Measurements from ENCODE around the gene PFKFB3. TPM values are rescaled to one million over a fixed set of nuclear protein-coding genes. Genes with fewer than 3 reads are reported as not detected.
A peak's percentile ranks its signal among the peaks of the same experiment; 100 is the strongest.

The PFKFB3 gene
- total and polyA plus RNA-seq, 9 of the 15 experiments (the other 6 are each of a cell fraction or from before 2014, with no cell fraction given): 0.46 to 21.6 (median 7.8) TPM

DNA sequence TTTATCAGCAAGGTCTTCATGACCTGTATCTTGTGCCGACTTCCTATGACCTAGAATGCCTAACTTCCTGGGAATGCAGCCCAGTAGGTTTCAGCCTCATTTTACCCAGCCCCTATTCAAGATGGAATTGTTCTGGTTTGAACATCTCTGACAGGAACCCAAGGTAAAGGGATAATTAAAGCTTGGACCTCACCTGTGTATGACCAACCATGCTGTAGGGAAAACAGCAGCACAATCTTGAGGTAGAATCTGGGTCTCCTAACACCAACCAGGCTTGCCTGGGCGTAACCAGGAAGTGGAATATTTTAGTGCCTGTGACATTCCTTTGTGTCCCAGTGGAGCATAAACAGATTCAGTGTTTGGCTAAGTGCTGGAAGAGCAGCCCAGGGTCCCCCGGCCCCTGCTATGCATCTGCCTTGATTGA, 94.1 kb downstream of the PFKFB3 start:
- DNase-seq (ENCODE audit: extremely low read depth in 1 of 4, low spot score in 3 of 4) (no peak), FAIRE-seq (no peak), ATAC-seq (no peak)
- no peak overlapping the region for H3K4me2 ChIP-seq (ENCODE audit: insufficient read depth, low read length)
- TF ChIP-seq GABPA (tag; conservative IDR thresholded peaks at IDR 0.05; ENCODE audit: low read depth): peak; percentile 37; the same call in 1 of the 2 replicates
- no peak for TF ChIP-seq ZFP1 (CRISPR knock-in tag; IDR thresholded peaks at IDR 0.05)
- no peak for TF ChIP-seq GATAD2B (IDR thresholded peaks at IDR 0.05; ENCODE audit: borderline replicate concordance)
- 0 out of 2 replicates have a peak, but pooled peaks have one; percentile 25 for TF ChIP-seq ZNF239 (CRISPR knock-in tag; IDR thresholded peaks at IDR 0.05)
- TF ChIP-seq KDM4B (IDR thresholded peaks at IDR 0.05; ENCODE audit: borderline replicate concordance in 2 of 2, low read depth in 1 of 2): no peak
- no peak for TF ChIP-seq NFE2L1 (tag; IDR thresholded peaks at IDR 0.05; ENCODE audit: borderline replicate concordance, low read depth)
- TF ChIP-seq, protein P1, sequence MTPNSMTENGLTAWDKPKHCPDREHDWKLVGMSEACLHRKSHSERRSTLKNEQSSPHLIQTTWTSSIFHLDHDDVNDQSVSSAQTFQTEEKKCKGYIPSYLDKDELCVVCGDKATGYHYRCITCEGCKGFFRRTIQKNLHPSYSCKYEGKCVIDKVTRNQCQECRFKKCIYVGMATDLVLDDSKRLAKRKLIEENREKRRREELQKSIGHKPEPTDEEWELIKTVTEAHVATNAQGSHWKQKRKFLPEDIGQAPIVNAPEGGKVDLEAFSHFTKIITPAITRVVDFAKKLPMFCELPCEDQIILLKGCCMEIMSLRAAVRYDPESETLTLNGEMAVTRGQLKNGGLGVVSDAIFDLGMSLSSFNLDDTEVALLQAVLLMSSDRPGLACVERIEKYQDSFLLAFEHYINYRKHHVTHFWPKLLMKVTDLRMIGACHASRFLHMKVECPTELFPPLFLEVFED (CRISPR knock-in tag; conservative IDR thresholded peaks at IDR 0.05): no peak
- TF ChIP-seq NR2C2 (CRISPR knock-in tag; IDR thresholded peaks at IDR 0.05): no peak
- TF ChIP-seq NR2C2 (tag; IDR thresholded peaks at IDR 0.05): peak; percentile 41; the same call in 1 of the 2 replicates
- TF ChIP-seq, protein P2, sequence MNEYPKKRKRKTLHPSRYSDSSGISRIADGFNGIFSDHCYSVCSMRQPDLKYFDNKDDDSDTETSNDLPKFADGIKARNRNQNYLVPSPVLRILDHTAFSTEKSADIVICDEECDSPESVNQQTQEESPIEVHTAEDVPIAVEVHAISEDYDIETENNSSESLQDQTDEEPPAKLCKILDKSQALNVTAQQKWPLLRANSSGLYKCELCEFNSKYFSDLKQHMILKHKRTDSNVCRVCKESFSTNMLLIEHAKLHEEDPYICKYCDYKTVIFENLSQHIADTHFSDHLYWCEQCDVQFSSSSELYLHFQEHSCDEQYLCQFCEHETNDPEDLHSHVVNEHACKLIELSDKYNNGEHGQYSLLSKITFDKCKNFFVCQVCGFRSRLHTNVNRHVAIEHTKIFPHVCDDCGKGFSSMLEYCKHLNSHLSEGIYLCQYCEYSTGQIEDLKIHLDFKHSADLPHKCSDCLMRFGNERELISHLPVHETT (CRISPR knock-in tag; conservative IDR thresholded peaks at IDR 0.05 in 1 of 2, IDR thresholded peaks at IDR 0.05 in 1 of 2): peak in 1 of 2 experiments; percentile 55; a peak in 1 of 4 replicates
- TF ChIP-seq SMAD4 (CRISPR knock-in tag; conservative IDR thresholded peaks at IDR 0.05): no peak
- TF ChIP-seq NR2C1 (IDR thresholded peaks at IDR 0.05): no peak
- TF ChIP-seq NR2C1 (tag; IDR thresholded peaks at IDR 0.05): peak; percentile 42; the same call in 1 of the 2 replicates
- TF ChIP-seq ZNF77 (CRISPR knock-in tag; IDR thresholded peaks at IDR 0.05): no peak
- TF ChIP-seq ZNF165 (CRISPR knock-in tag; IDR thresholded peaks at IDR 0.05; ENCODE audit: borderline replicate concordance): no peak
- no peak for TF ChIP-seq TOE1 (IDR thresholded peaks at IDR 0.05; ENCODE audit: borderline replicate concordance)
- TF ChIP-seq TOE1 (CRISPR knock-in tag; IDR thresholded peaks at IDR 0.05; ENCODE audit: borderline replicate concordance, low read depth): no peak
- TF ChIP-seq, protein P3, sequence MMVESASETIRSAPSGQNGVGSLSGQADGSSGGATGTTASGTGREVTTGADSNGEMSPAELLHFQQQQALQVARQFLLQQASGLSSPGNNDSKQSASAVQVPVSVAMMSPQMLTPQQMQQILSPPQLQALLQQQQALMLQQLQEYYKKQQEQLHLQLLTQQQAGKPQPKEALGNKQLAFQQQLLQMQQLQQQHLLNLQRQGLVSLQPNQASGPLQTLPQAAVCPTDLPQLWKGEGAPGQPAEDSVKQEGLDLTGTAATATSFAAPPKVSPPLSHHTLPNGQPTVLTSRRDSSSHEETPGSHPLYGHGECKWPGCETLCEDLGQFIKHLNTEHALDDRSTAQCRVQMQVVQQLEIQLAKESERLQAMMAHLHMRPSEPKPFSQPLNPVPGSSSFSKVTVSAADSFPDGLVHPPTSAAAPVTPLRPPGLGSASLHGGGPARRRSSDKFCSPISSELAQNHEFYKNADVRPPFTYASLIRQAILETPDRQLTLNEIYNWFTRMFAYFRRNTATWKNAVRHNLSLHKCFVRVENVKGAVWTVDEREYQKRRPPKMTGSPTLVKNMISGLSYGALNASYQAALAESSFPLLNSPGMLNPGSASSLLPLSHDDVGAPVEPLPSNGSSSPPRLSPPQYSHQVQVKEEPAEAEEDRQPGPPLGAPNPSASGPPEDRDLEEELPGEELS (CRISPR knock-in tag; IDR thresholded peaks at IDR 0.05; ENCODE audit: borderline replicate concordance): no peak
- ChIA-PET CTCF (ENCODE audit: low intra/inter-chr PET ratio) (no interaction called here), POLR2A (interaction anchor here (0.6 to 0.7 kb wide), 2 partner anchors 53 to 259 kb away, joined by 3 read pairs; no protein-coding TSS in a partner anchor)
- peaks cover 0 to 4% of the 10 kb centered on the region in 2 experiments; a peak in 4 of 5 replicates for H3K4me1 ChIP-seq (replicated peaks in 1 of 2; ENCODE audit: control insufficient read depth in 2 of 2, insufficient read depth in 2 of 2, low read length in 2 of 2)
- no peaks in the 10 kb centered on the region; the same call in 1 of the 2 replicates for H4K20me1 ChIP-seq (replicated peaks; ENCODE audit: control insufficient read depth, insufficient read depth, low read length)
- H2AFZ ChIP-seq (ENCODE audit: low read depth, low read length): peak overlapping the region; percentile 78
- intact Hi-C loops (cut with micrococcal nuclease) (no loop called here), in situ Hi-C loops (cut with MboI) (no loop called here)
- H3K36me3 ChIP-seq (ENCODE audit: control insufficient read depth, insufficient read depth, low read length): no peaks in the 10 kb centered on the region
- no peaks in the 10 kb centered on the region for H3K9me1 ChIP-seq (ENCODE audit: control insufficient read depth, insufficient read depth, low read length)
- no peak overlapping the region for H3K9ac ChIP-seq (ENCODE audit: insufficient read depth in 1 of 2, low read depth in 2 of 2, low read length in 2 of 2)
- no peak overlapping the region for H3K4me3 ChIP-seq
- H3K27me3 ChIP-seq (ENCODE audit: control insufficient read depth in 2 of 2, insufficient read depth in 2 of 2, low read length in 2 of 2): peaks cover 10 to 28% of the 10 kb centered on the region in 2 experiments; a peak in 4 of 5 replicates
- peak overlapping the region; percentile 58; the same call in 2 of the 3 replicates for H3K27ac ChIP-seq (ENCODE audit: extremely low read depth, low read depth, low read length)
- no TSS peak for BruUV-seq (replicated peaks)
- no peaks in the 10 kb centered on the region for H3K9me3 ChIP-seq (replicated peaks; ENCODE audit: control insufficient read depth, insufficient read depth, low read depth, low read length)
- 18% methylated on average over 3 of the region's 3 CpGs for WGBS (ENCODE audit: insufficient coverage, low coverage, missing lambda C conversion rate)
- no peaks in the 10 kb centered on the region for H3K79me2 ChIP-seq (ENCODE audit: control insufficient read depth, insufficient read depth, low read length)
